ENCODE data around the gene TMSB15A.
"Not testable (repeated sequence)": the region's sequence is repeated elsewhere in the genome, so short reads cannot be mapped to it uniquely, and the experiment has no call there.

Gene TMSB15A

DNA sequence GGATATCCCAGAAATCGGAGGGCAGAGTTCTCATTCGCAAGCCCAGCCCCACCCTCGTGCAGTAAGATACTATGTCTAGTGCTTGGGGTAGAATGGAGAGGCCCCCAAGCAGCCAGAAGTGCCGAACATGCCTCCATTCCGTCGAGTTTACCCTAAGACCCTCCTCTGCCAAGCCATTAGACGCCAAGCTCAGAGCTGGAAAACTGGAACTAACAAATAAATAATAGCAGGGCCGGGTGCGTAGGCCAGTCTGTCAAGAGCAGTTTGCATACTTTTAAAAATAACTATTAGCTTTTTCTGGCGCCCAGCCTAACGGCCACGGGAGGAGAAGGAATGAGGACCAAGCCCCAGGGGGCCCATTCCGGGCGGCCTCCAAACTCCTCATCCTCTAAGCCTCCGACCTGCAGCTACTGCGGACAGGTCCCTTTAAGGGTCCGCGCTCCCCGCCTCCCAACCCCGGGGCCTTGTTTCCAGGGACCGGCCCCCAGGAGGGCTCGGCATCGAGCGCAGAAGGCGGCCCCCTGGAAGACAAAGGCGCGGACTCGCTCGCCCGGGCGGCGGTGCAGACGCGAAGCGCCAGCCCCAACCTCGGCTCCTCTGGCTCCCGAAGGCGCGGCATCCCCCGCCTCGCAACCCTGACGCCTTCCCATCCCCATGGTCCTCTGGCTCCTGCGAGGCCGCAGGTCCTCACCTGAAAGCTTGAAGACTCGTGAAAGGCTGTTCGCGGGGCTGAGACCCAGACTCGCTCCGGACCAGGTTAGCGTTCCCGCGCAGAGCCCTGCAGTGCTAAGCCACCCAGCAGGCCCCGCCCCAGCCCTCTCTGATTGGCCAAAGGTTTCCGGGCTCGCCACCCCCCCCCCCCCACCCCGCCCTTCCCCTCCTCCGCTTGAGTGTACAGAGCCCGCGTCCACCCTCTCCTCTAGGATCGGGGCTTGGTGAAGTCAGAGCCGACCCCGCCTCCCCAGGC lies at the start of gene TMSB15A:
Gene TMSB15A (minus strand): TSS at position 765 of the 967 bp plus-strand sequence.
- peak; percentile 5 to 68 for DNase-seq

- no peak for DNase-seq
Observed at GRCh38 chrX:102560423-102561068, 44.0 kb upstream of the TMSB15A start.

GRCh38 chrX:102558607-102559006 lies 42.1 kb upstream of the TMSB15A start:
- DNase-seq = no peak

DNA sequence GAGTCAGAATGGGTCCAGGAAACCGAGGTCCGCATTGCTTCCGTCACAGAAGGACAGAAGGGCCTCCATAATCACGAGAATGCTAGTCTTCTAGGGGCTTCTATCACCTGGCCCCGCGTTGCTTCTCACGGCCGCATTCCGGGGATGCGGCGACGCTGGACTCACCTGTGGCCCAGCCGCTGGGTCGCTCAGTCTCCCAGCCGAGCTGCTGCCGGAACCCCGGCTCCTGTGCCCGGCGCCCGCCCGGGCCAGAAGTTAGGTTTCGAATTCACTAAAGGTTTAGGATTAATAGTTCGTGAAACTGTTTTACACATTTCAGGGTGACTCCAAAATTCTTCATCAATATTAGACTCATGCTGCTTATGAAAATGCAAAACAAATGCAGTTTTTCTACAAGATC lies 31.7 kb upstream of the TMSB15A start:
- no peak for DNase-seq

- no peak for DNase-seq
Observed at GRCh38 chrX:102546828-102547493, 30.4 kb upstream of the TMSB15A start.

DNA sequence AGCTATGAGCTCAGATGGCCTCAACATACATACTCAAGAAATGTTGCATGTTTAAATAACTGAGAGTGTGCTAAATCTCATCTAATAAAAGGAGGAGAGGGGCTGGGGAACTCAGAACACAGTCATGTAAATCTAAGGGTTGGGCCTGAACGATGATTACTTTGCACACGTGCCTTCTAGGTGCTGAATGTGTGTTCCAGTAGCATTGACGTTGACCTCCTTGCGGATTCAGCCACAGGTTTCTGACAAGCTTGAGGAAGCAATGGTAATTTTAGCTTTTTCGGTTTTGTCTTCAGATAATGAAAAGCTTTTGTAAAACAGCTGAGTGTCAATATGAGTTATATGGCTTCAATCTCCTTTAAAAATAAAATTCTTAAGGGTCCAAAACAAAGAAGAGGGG lies 29.6 kb upstream of the TMSB15A start:
- not testable (repeated sequence) for DNase-seq

DNA sequence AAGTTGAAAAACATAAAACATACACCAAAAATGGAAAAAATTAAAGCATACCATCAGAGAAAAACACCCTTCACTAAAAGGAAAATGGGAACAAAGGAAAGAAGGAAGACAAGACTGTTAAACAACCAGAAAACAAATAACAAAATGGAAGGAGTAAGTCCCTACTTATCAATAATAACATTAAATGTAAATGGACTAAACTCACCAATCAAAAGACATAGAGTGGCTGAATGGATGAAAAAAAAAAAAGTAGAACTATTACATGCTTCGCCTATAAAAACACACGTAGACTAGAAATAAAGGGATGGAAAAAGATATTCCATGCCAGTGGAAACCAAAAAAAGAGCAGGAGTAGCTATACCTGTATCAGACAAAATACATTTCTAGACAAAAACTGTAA lies 19.4 kb upstream of the TMSB15A start:
- no peak for DNase-seq

DNA sequence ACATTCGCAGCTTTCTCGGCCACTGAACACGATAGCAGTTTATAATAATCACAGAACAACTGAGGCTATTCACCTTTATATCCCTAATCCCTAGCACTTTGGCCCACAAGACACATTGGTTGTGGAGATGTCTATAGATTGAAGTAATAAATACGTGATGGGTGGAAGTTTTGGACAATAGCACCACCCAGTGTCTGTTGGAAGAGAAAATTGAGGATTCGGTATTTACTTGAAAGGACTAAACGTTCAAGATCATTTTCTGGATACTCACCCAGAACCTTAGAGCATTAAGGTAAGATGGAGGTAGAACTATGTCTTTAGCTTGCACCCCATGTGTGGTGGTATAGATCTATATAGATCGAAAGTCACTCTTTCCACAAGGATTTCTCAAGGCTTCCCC lies 787 bp upstream of the TMSB15A start:
- peak in 1 of 2 experiments; percentile 26 for DNase-seq

- DNase-seq = no peak
Observed at GRCh38 chrX:102514536-102514935, 2.0 kb downstream of the TMSB15A start.

DNA sequence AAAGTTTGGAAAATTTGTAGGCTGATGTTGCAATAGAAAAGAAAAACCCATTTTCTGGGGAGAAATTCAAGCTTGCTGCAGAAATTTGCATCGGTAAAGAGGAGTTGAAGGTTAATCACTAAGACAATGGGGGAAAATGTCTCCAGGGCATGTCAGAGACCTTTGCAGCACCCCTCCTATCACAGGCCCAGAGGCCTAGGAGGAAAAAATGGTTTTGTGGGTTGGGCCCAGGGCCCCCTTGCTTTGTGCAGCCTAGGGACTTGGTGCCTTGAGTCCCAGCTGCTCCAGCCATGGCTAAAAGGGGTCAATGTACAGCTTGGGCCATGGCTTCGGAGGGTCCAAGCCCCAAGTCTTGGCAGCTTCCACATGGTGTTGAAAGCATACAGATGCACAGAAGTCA lies 17.8 kb downstream of the TMSB15A start:
- DNase-seq = no peak

GRCh38 chrX:102491766-102492165 lies 24.8 kb downstream of the TMSB15A start:
- no peak for DNase-seq

DNA sequence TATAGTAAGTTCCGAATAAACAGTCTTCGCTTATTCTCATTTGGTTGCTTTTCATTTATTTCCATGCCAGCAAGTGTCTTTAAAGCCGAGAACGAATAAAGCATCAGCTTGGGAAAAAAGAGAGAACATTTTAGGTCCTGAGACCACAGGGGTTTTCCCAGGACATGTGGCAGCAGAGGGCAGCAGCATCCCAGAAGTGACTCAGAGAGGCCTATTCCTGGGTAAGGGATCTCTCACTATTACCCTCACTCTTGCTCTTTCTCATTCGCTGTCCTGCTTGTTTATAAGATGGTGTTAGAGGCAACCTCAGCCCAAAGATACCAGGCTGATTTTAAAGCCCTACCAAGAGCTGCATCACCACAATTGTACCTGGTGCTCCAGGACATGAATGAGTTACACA lies 37.8 kb downstream of the TMSB15A start:
- DNase-seq = not testable (repeated sequence)

DNA sequence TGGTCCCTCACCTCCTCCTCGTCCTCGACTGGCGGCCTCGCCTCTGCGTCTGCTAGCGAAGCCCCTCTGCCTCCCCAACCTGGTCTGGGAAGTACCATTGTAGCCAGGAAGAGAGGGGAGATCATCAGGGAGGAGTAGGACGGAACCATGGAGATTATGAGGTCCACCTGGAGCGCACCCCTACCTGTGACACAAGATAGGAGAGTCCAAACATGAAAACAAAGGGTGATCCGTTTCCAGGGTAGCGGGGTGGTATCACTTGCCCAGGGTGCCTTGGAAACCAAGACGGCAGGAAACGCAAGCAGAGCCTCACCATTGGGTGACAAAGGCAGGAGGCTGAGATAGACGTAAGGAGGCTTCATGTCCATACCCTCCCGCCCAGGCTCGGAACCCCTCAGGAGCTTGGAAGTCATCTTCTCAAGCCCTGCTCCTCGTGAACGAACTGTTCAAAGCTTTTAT lies 44.7 kb downstream of the TMSB15A start, which contains the start of gene TCP11X2:
Gene TCP11X2 (minus strand): TSS at position 51 of the 459 bp plus-strand sequence.
- DNase-seq = not testable (repeated sequence)

- not testable (repeated sequence) for DNase-seq
Observed at GRCh38 chrX:102470215-102470614, 46.3 kb downstream of the TMSB15A start.
